Stimulated activated CD4-positive, alpha-beta T cell treated with anti-CD3 and anti-CD28 coated beads, Interleukin-1b, Interleukin-23, amount 100 ng/mL, for 24 hours (primary cell): ENCODE results near the gene STT3B.
A peak's percentile ranks its signal among the peaks of the same experiment; 100 is the strongest.
"Not testable (repeated sequence)": the region's sequence is repeated elsewhere in the genome, so short reads cannot be mapped to it uniquely, and the experiment has no call there.

Experiments used
- DNase-seq, 4 experiments: peaks; one replicate each; pipeline ENCODE4 v3.0.0-alpha.2; 2020; ENCODE audit warnings: low read depth in 4 of 4, low spot score in 1 of 4

Gene STT3B

GRCh38 chr3:31532587-31533168, at the start of gene STT3B:
Gene STT3B (plus strand): TSS chr3:31532925. CDS start chr3:31532999, 74 bp downstream.
- DNase-seq = peak; percentile 51 to 81 (median 64)

GRCh38 chr3:31483776-31484175, 48.9 kb upstream of the STT3B start:
- no peak for DNase-seq

GRCh38 chr3:31485196-31485595, 47.5 kb upstream of the STT3B start:
- DNase-seq = no peak

- DNase-seq = no peak
These were observed 45.7 kb upstream of the STT3B start for GRCh38 chr3:31486865-31487533.

GRCh38 chr3:31488475-31489017, 44.2 kb upstream of the STT3B start:
- DNase-seq = no peak

- no peak for DNase-seq
These were observed 42.2 kb upstream of the STT3B start for GRCh38 chr3:31490502-31490901.

- no peak for DNase-seq
These were observed 41.1 kb upstream of the STT3B start for GRCh38 chr3:31491660-31492059.

GRCh38 chr3:31493149-31493548, 39.6 kb upstream of the STT3B start:
- DNase-seq = no peak

GRCh38 chr3:31495971-31496665, 36.6 kb upstream of the STT3B start:
- no peak for DNase-seq

GRCh38 chr3:31498791-31499190, 33.9 kb upstream of the STT3B start:
- DNase-seq = no peak

GRCh38 chr3:31499281-31499680, 33.4 kb upstream of the STT3B start:
- DNase-seq = no peak

GRCh38 chr3:31502803-31503221, 29.9 kb upstream of the STT3B start:
- DNase-seq = no peak

- DNase-seq = no peak
These were observed 29.3 kb upstream of the STT3B start for GRCh38 chr3:31503456-31503855.

- DNase-seq = no peak
These were observed 28.5 kb upstream of the STT3B start for GRCh38 chr3:31504230-31504629.

- DNase-seq = no peak
These were observed 27.2 kb upstream of the STT3B start for GRCh38 chr3:31505371-31506048.

GRCh38 chr3:31506515-31506914, 26.2 kb upstream of the STT3B start:
- DNase-seq = not testable (repeated sequence)

- DNase-seq = no peak
These were observed 24.1 kb upstream of the STT3B start for GRCh38 chr3:31508452-31509146.

GRCh38 chr3:31509147-31509728, 23.5 kb upstream of the STT3B start:
- no peak for DNase-seq

- no peak for DNase-seq
These were observed 18.2 kb upstream of the STT3B start for GRCh38 chr3:31514570-31514969.

GRCh38 chr3:31515486-31516284, 17.0 kb upstream of the STT3B start:
- DNase-seq = no peak
